ENCODE results near the gene CRYBG1.

GRCh38 chr6:106381881-106382280, 21.4 kb downstream of the CRYBG1 start:
- TF ChIP-seq CTCF (IDR thresholded peaks at IDR 0.05) (no peak), EZH2 (IDR thresholded peaks at IDR 0.05) (no peak)

All from neural progenitor cell (in vitro differentiated cells).